Stomach (tissue), 9 donors: ENCODE results near the gene HNRNPK. TPM values are rescaled to one million over a fixed set of nuclear protein-coding genes. Genes with fewer than 3 reads are reported as not detected.
A peak's percentile ranks its signal among the peaks of the same experiment; 100 is the strongest.

ENCODE experiments used
- DNase-seq, 2 donors: peaks; one replicate each; pipeline versions ENCODE4 v3.0.0 to v3.0.0-alpha.2; 2013 to 2019
- H3K27ac ChIP-seq, 5 donors: fragments of 200-600 bp in 4 of 5; sonication (generic) in 4 of 5; one replicate each; pipeline ENCODE4 v1.5.1; 2013 to 2019; ENCODE audit warnings: mild to moderate bottlenecking in 1 of 5, moderate library complexity in 1 of 5
- H3K27me3 ChIP-seq, 3 donors: fragments of 200-600 bp; sonication (generic); one replicate each; pipeline ENCODE4 v1.5.1; 2017 to 2019; ENCODE audit warnings: mixed run types in 1 of 3
- H3K36me3 ChIP-seq, 4 donors: fragments of 200-600 bp; sonication (generic); 1 replicate in 3 of 4; 2 replicates in 1 of 4; pipeline ENCODE4 v1.5.1; 2016 to 2019
- H3K4me1 ChIP-seq, 4 donors: fragments of 200-600 bp; sonication (generic); one replicate each; pipeline ENCODE4 v1.5.1; 2016 to 2019
- H3K4me3 ChIP-seq, 4 donors: fragments of 200-600 bp; sonication (generic) in 3 of 4; one replicate each; pipeline ENCODE4 v1.5.1; 2016 to 2019; ENCODE audit warnings: mild to moderate bottlenecking in 1 of 4
- H3K9me3 ChIP-seq, 4 donors: fragments of 200-600 bp; sonication (generic); one replicate each; pipeline ENCODE4 v1.5.1; 2016 to 2019
- EP300 ChIP-seq: sonication (generic); formaldehyde crosslinking; IDR thresholded peaks from one replicate; pipeline ENCODE4 v1.6.1; 2017; ENCODE audit warnings: antibody characterized with exemption
- POLR2A ChIP-seq, 4 donors: fragments of 450-650 bp; IDR thresholded peaks; one replicate each; pipeline ENCODE4 v1.6.1; 2016; ENCODE audit warnings: antibody characterized with exemption in 4 of 4, control low read depth in 2 of 4, mild to moderate bottlenecking in 1 of 4, moderate library complexity in 1 of 4
- POLR2AphosphoS5 ChIP-seq, 3 donors: sonication (generic); formaldehyde crosslinking; IDR thresholded peaks; one replicate each; pipeline ENCODE4 v1.6.1; 2016; ENCODE audit warnings: antibody characterized with exemption in 3 of 3
- WGBS, 5 donors: extraction: QIAGEN DNeasy Blood & Tissue Kit in 3 of 5; methylation state at CpG; one replicate each; pipeline versions ENCODE4 v1.1.5 to v1.1.7; 2013 to 2018; 5-methylcytosine and 5-hydroxymethylcytosine counted together
- intact Hi-C: fragments of 100-400 bp; cut with DNase I; formaldehyde crosslinking; loops from one replicate; pipeline ENCODE4 v1.15.1; 2023; ENCODE audit warnings: low total_unique reads
- polyA plus RNA-seq, 3 donors: library from polyadenylated mRNA; stranded (reverse); fragments of 200-250 nt; gene quantifications; one replicate each; pipeline ENCODE4 v1.2.3, GENCODE V29; 2013
- small RNA-seq, 4 donors: library from RNA; depleted of rRNA; stranded (forward); fragments of <200 nt; gene quantifications; one replicate each; pipeline ENCODE3, GENCODE V24; 2016
- total RNA-seq, 5 donors: library from RNA; depleted of rRNA; stranded (reverse); fragments of >200 nt; gene quantifications; one replicate each; pipeline versions ENCODE4 v1.1.0 to v1.2.3, GENCODE V29; 2014 to 2016
- TF ChIP-seq, protein P1 (sequence below), 7 experiments: fragments of 450-650 bp in 4 of 7; fragments of 200-600 bp in 3 of 7; sonication (generic) in 3 of 7; IDR thresholded peaks; one replicate each; pipeline ENCODE4 v1.5.1; 2016 to 2019; ENCODE audit warnings: antibody characterized with exemption in 7 of 7, control low read depth in 2 of 7, mild to moderate bottlenecking in 1 of 7
- donor health status: healthy with polysubstance abuse.
- donor health status: Bipolar disorder and iron deficiency.
- donor health status: healthy.

HNRNPK gene
- total and polyA plus RNA-seq, 8 donors = 164 to 835 (median 257) TPM

DNA sequence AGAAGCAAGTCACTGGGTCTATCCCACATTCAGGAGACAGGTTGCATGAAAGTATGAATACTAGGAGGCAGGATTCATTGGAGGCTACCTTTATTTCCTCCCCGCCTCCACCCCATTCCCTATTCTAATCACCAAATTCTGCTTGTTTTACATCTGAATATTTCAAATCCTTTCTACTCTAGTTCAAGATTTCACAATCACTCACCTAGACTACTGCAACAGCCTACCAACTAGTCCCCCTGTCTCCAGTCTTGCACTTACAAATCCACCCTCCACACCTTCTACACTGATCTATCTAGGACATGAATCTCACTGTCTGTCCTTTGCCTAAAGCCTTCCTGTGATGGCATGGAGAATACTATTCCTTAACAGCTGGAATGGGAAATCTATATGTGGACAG, 52.4 kb downstream of the HNRNPK start:
- Histone ChIP-seq H3K27me3 (no peaks in the 10 kb centered on the region), H3K27ac (no peak overlapping the region), H3K4me3 (no peak overlapping the region), H3K4me1 (no peaks in the 10 kb centered on the region), H3K9me3 (no peaks in the 10 kb centered on the region), H3K36me3 (no peaks in the 10 kb centered on the region)
- DNase-seq = no peak
- 35 to 95% (median 83%) methylated on average over 1 of the region's 1 CpG for WGBS, 5 donors
- TF ChIP-seq EP300 = no peak
- TF ChIP-seq POLR2A (IDR thresholded peaks at IDR 0.05) = no peak
- no peak for TF ChIP-seq POLR2AphosphoS5 (IDR thresholded peaks at IDR 0.05)
- TF ChIP-seq, protein P1, sequence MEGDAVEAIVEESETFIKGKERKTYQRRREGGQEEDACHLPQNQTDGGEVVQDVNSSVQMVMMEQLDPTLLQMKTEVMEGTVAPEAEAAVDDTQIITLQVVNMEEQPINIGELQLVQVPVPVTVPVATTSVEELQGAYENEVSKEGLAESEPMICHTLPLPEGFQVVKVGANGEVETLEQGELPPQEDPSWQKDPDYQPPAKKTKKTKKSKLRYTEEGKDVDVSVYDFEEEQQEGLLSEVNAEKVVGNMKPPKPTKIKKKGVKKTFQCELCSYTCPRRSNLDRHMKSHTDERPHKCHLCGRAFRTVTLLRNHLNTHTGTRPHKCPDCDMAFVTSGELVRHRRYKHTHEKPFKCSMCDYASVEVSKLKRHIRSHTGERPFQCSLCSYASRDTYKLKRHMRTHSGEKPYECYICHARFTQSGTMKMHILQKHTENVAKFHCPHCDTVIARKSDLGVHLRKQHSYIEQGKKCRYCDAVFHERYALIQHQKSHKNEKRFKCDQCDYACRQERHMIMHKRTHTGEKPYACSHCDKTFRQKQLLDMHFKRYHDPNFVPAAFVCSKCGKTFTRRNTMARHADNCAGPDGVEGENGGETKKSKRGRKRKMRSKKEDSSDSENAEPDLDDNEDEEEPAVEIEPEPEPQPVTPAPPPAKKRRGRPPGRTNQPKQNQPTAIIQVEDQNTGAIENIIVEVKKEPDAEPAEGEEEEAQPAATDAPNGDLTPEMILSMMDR (IDR thresholded peaks at IDR 0.05) = no peak
- intact Hi-C loops = no loop called here

DNA sequence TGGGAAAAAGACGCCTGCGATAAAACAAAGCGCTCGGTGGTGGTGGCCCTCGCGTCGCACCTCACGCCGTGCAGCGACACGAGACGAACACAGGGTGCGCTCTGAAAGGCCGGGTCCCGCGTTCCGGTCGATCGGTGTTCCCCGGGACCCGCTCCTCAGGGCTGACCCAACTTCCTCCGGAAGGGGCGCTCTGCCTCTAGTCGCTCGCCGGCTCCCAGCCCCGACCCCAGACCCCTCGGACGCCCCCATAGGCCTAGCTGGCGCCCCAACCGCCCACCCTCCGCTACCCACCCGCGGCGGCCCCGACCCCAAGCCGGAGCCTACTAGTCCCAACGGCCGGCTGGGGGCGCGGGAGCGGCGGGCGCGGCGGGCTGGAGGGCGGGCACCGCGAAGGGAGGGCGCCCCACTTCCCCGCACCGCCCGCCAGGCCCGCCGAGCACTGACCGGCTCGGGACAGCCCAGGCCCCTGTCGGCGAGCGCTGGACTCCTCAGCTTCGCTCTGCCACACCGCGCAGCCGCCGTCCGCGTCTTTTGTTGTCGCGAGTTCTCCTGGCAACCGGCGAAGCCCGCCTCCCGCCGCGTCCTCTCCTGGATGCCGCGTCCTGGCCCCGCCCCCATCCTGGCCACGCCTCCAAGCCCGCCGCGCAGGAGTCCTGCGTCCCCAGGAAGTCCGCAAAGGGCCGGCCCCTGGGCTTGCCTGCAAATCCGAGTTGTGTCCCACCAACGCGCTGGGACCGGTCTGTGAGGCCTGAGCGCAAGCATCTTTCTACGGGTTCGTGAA, 58.9 kb downstream of the HNRNPK start, which contains the start of gene KIF27:
KIF27 (minus strand) TSS at position 506 of the 781 bp plus-strand sequence. CDS start 5,841 bp downstream, outside the sequence.
- TF ChIP-seq POLR2A (IDR thresholded peaks at IDR 0.05) (peak in 1 of 4 donors; percentile 45), POLR2AphosphoS5 (IDR thresholded peaks at IDR 0.05) (peak; percentile 49 to 92 (median 89)), EP300 (no peak)
- TF ChIP-seq, protein P1 (IDR thresholded peaks at IDR 0.05) = peak in 4 of 7 experiments; percentile 3 to 60 (median 21)
- H3K4me3 ChIP-seq = peak within 1 kb of the TSS; percentile 81 to 93 (median 90)
- 0 to 1% (median 1%) methylated on average over 59 to 89 of the region's 92 CpGs for WGBS, 5 donors
- DNase-seq = peak; percentile 99 to 100
- H3K27ac ChIP-seq = peak within 1 kb of the TSS; percentile 93 to 99 (median 98)
- H3K36me3 ChIP-seq = peaks cover 0 to 7% (median 0%) of the 10 kb centered on the region in 4 donors
- intact Hi-C loops = no loop called here
- peaks cover 11 to 16% (median 14%) of the 10 kb centered on the region in 4 donors for H3K4me1 ChIP-seq
- H3K9me3 ChIP-seq = no peaks in the 10 kb centered on the region
- no peaks in the 10 kb centered on the region for H3K27me3 ChIP-seq

DNA sequence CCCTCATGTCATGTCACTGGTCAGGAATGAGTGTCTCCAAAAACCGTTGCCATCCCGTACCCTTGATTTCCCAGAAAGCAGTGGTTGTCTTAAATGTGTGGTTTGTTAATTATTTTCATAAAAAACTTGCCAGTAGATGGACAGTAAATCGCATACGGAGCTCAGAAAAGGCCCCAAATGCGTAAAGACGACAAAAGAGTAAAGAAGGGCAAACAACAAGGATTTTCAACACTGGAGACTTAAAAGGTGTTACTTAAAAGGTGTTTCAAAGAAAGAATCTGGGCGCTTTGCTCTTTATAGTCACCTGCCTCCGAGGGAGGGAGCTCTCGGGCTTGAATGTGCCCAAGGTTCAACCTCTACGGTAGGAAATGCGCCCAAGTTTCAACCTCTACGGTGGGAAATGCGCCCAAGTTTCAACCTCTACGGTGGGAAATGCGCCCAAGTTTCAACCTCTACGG, 59.5 kb downstream of the HNRNPK start:
- Histone ChIP-seq H3K9me3 (no peaks in the 10 kb centered on the region), H3K4me1 (peaks cover 11 to 16% (median 14%) of the 10 kb centered on the region in 4 donors), H3K4me3 (peak overlapping the region; percentile 81 to 93 (median 90)), H3K27ac (peak overlapping the region; percentile 93 to 99 (median 98)), H3K27me3 (no peaks in the 10 kb centered on the region), H3K36me3 (peaks cover 0 to 7% (median 0%) of the 10 kb centered on the region in 4 donors)
- 1 to 2% (median 2%) methylated on average over 16 of the region's 16 CpGs for WGBS, 5 donors
- intact Hi-C loops = no loop called here
- TF ChIP-seq, protein P1 (IDR thresholded peaks at IDR 0.05) = peak in 1 of 7 experiments; percentile 40
- TF ChIP-seq POLR2A (IDR thresholded peaks at IDR 0.05) = no peak
- DNase-seq = peak in 1 of 2 donors; percentile 62

DNA sequence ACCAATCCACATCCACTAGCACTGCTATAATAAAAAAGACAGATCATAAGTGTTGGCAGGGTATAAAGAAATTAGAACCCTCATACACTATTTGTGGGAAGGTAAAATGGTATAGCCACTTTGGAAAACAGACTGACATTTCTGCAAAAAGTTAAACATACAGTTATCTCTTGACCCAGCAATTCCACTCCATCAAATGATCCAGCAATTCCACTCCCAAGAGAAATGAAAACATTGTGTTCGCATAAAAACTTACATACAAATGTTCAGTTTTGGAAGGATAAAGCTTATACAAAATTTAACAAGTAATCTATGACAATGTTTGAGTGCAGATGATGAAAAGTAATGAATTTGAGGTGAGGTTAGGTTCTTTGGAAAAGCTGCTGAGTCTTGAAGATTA, 60.9 kb downstream of the HNRNPK start:
- 95 to 100% (median 99%) methylated on average over 1 of the region's 1 CpG for WGBS, 5 donors
- Histone ChIP-seq H3K4me3 (no peak overlapping the region), H3K9me3 (no peaks in the 10 kb centered on the region), H3K4me1 (peaks cover 11 to 16% (median 14%) of the 10 kb centered on the region in 4 donors), H3K27me3 (no peaks in the 10 kb centered on the region), H3K27ac (no peak overlapping the region), H3K36me3 (peaks cover 0 to 7% (median 0%) of the 10 kb centered on the region in 4 donors)
- intact Hi-C loops = no loop called here
- TF ChIP-seq POLR2AphosphoS5 (IDR thresholded peaks at IDR 0.05) = no peak
- no peak for TF ChIP-seq POLR2A (IDR thresholded peaks at IDR 0.05)
- TF ChIP-seq, protein P1 (IDR thresholded peaks at IDR 0.05) = no peak
- TF ChIP-seq EP300 = no peak
- DNase-seq = no peak

Small RNA genes lying within 50 kb of the gene (small RNA-seq; reads per million reads assigned to genes)
- gene RF00019 = 0 reads per million in 4 donors

Other genes starting within 250 kb of the HNRNPK start
- gene GKAP1, start 162.4 kb downstream of the HNRNPK start, total RNA-seq = 10 to 100 TPM in 4 of 5 donors, 1 to 10 TPM in 1; 9.0 to 32.7 (median 20.9) TPM
- 1 to 10 TPM; 4.7 to 8.2 (median 5.8) TPM for gene GKAP1, start 162.4 kb downstream of the HNRNPK start, polyA plus RNA-seq
- 10 to 100 TPM in 2 of 5 donors, 1 to 10 TPM in 3; 1.8 to 21.0 (median 6.7) TPM for gene KIF27, start 58.8 kb downstream of the HNRNPK start, total RNA-seq
- under 1 TPM; 0.46 to 0.78 (median 0.50) TPM for gene KIF27, start 58.8 kb downstream of the HNRNPK start, polyA plus RNA-seq
- gene RMI1, start 590 bp upstream of the HNRNPK start, total RNA-seq = 10 to 100 TPM in 2 of 5 donors, 1 to 10 TPM in 1, not detected in 2; 5.2 to 20.5 (median 15.1) TPM
- gene RMI1, start 590 bp upstream of the HNRNPK start, polyA plus RNA-seq = 1 to 10 TPM; 3.2 to 5.0 (median 3.3) TPM